Activated CD4-positive, alpha-beta memory T cell treated with anti-CD3 and anti-CD28 coated beads, Interleukin-2, amount 10 ng/mL, durations not matched to agents 7 days and 5 days (primary cell): ENCODE measurements around the gene RAB15. TPM values are rescaled to one million over a fixed set of nuclear protein-coding genes. Genes with fewer than 3 reads are reported as not detected.

Experiments
- CTCF ChIA-PET: fragments of 350-600 bp; sonication (Branson Sonifier 250); formaldehyde crosslinking; loops from one replicate; lab custom pipeline; 2021; ENCODE audit warnings: antibody characterized with exemption, inconsistent platforms; lab: Charles Lee
- POLR2A ChIA-PET: fragments of 350-600 bp; sonication (Branson Sonifier 250); formaldehyde crosslinking; loops from one replicate; lab custom pipeline; 2021; ENCODE audit warnings: antibody characterized with exemption; lab: Charles Lee
- DNase-seq: peaks from one replicate; pipeline ENCODE4 v3.0.0-alpha.2; 2020
- H3K27ac Mint-ChIP-seq: one replicate; pipeline ENCODE4 v1.8.0; 2021; ENCODE audit warnings: mild to moderate bottlenecking, mixed read lengths
- H3K27me3 Mint-ChIP-seq: one replicate; pipeline ENCODE4 v1.8.0; 2021; ENCODE audit warnings: mixed read lengths
- H3K36me3 Mint-ChIP-seq: one replicate; pipeline ENCODE4 v1.8.0; 2021; ENCODE audit warnings: low read depth, mixed read lengths
- H3K4me1 Mint-ChIP-seq: one replicate; pipeline ENCODE4 v1.8.0; 2021; ENCODE audit warnings: mixed read lengths
- H3K4me3 Mint-ChIP-seq: one replicate; pipeline ENCODE4 v1.8.0; 2021; ENCODE audit warnings: mild to moderate bottlenecking, mixed read lengths
- H3K9me3 Mint-ChIP-seq: one replicate; pipeline ENCODE4 v1.8.0; 2021; ENCODE audit warnings: mixed read lengths
- total RNA-seq, 2 experiments: library from RNA; stranded (reverse); gene quantifications; one replicate each; pipeline ENCODE4 v1.2.3, GENCODE V29; 2021

Gene RAB15
- total RNA-seq, 2 experiments from 2014 or later = 1.5 to 1.7 TPM

GRCh38 chr14:65000898-65001591 is 28.9 kb upstream of the RAB15 start:
- Mint-ChIP-seq H3K4me3 (no peak overlapping the region), H3K9me3 (no peaks in the 10 kb centered on the region), H3K36me3 (peaks cover 11% of the 10 kb centered on the region), H3K4me1 (peaks cover 45% of the 10 kb centered on the region), H3K27me3 (no peaks in the 10 kb centered on the region), H3K27ac (no peak overlapping the region)
- CTCF ChIA-PET = interaction anchor here (0.7 to 2.3 kb wide), 4 partner anchors 12 to 680 kb away, joined by 3 to 7 read pairs (median 5); partner anchors contain the start of gene FNTB
- no peak for DNase-seq
- POLR2A ChIA-PET = no interaction called here

GRCh38 chr14:64998455-64998931 is 26.4 kb upstream of the RAB15 start:
- Mint-ChIP-seq H3K27ac (no peak overlapping the region), H3K27me3 (no peaks in the 10 kb centered on the region), H3K4me3 (no peak overlapping the region), H3K36me3 (peaks cover 5% of the 10 kb centered on the region), H3K4me1 (peaks cover 36% of the 10 kb centered on the region), H3K9me3 (no peaks in the 10 kb centered on the region)
- DNase-seq = no peak
- ChIA-PET POLR2A (interaction anchor here (0.6 to 1.1 kb wide), 3 partner anchors 11 to 100 kb away, joined by 3 read pairs; no protein-coding TSS in a partner anchor), CTCF (no interaction called here)

GRCh38 chr14:64997108-64997794 is 25.1 kb upstream of the RAB15 start:
- Mint-ChIP-seq H3K27ac (peak overlapping the region; percentile 12), H3K4me3 (no peak overlapping the region), H3K27me3 (no peaks in the 10 kb centered on the region), H3K36me3 (peaks cover 8% of the 10 kb centered on the region), H3K9me3 (no peaks in the 10 kb centered on the region), H3K4me1 (peaks cover 37% of the 10 kb centered on the region)
- no peak for DNase-seq
- POLR2A ChIA-PET = interaction anchor here (0.9 kb wide), 1 partner anchor 11 kb away, joined by 3 read pairs; the partner anchor contains the start of gene FNTB
- CTCF ChIA-PET = interaction anchor here (1.3 kb wide), 1 partner anchor 14 kb away, joined by 4 read pairs; no protein-coding TSS in a partner anchor

- no peak overlapping the region for H3K27ac Mint-ChIP-seq
- peaks cover 51% of the 10 kb centered on the region for H3K4me1 Mint-ChIP-seq
- DNase-seq = no peak
- CTCF ChIA-PET = no interaction called here
- H3K4me3 Mint-ChIP-seq = no peak overlapping the region
- POLR2A ChIA-PET = interaction anchor here (1.5 kb wide), 1 partner anchor 18 kb away, joined by 3 read pairs; no protein-coding TSS in a partner anchor
- H3K9me3 Mint-ChIP-seq = no peaks in the 10 kb centered on the region
- H3K36me3 Mint-ChIP-seq = peaks cover 12% of the 10 kb centered on the region
- H3K27me3 Mint-ChIP-seq = no peaks in the 10 kb centered on the region
Measured at GRCh38 chr14:64995291-64995690, 23.2 kb upstream of the RAB15 start.

- Mint-ChIP-seq H3K9me3 (no peaks in the 10 kb centered on the region), H3K27me3 (no peaks in the 10 kb centered on the region), H3K4me1 (peaks cover 59% of the 10 kb centered on the region), H3K4me3 (no peak overlapping the region), H3K36me3 (peaks cover 19% of the 10 kb centered on the region), H3K27ac (no peak overlapping the region)
- no peak for DNase-seq
- CTCF ChIA-PET = interaction anchor here (0.6 kb wide), 1 partner anchor 72 kb away, joined by 3 read pairs; no protein-coding TSS in a partner anchor
- POLR2A ChIA-PET = interaction anchor here (1.5 kb wide), 1 partner anchor 19 kb away, joined by 3 read pairs; no protein-coding TSS in a partner anchor
Measured at GRCh38 chr14:64994540-64994939, 22.4 kb upstream of the RAB15 start.

GRCh38 chr14:64993266-64993930 is 21.3 kb upstream of the RAB15 start:
- peaks cover 64% of the 10 kb centered on the region for H3K4me1 Mint-ChIP-seq
- DNase-seq = no peak
- peak overlapping the region; percentile 19 for H3K27ac Mint-ChIP-seq
- POLR2A ChIA-PET = interaction anchor here (1.5 kb wide), 1 partner anchor 79 kb away, joined by 3 read pairs; the partner anchor contains the start of gene CHURC1
- no peaks in the 10 kb centered on the region for H3K9me3 Mint-ChIP-seq
- H3K36me3 Mint-ChIP-seq = peaks cover 27% of the 10 kb centered on the region
- CTCF ChIA-PET = no interaction called here
- no peaks in the 10 kb centered on the region for H3K27me3 Mint-ChIP-seq
- H3K4me3 Mint-ChIP-seq = no peak overlapping the region

GRCh38 chr14:64992328-64992885 is 20.3 kb upstream of the RAB15 start:
- DNase-seq = no peak

GRCh38 chr14:64990939-64991338 is 18.8 kb upstream of the RAB15 start:
- H3K27ac Mint-ChIP-seq = peak overlapping the region; percentile 78
- no peak overlapping the region for H3K4me3 Mint-ChIP-seq
- POLR2A ChIA-PET = interaction anchor here (0.9 to 2.1 kb wide), 4 partner anchors 29 to 420 kb away, joined by 3 to 6 read pairs (median 4); partner anchors contain the start of gene MAX
- CTCF ChIA-PET = no interaction called here
- H3K4me1 Mint-ChIP-seq = peaks cover 65% of the 10 kb centered on the region
- H3K27me3 Mint-ChIP-seq = peaks cover 3% of the 10 kb centered on the region
- H3K9me3 Mint-ChIP-seq = no peaks in the 10 kb centered on the region
- DNase-seq = no peak
- H3K36me3 Mint-ChIP-seq = peaks cover 23% of the 10 kb centered on the region

More at GRCh38 chr14:64992328-64992885, 20.3 kb upstream of the RAB15 start:
- Mint-ChIP-seq H3K27me3 (no peaks in the 10 kb centered on the region), H3K9me3 (no peaks in the 10 kb centered on the region), H3K27ac (peak overlapping the region; percentile 36), H3K36me3 (peaks cover 26% of the 10 kb centered on the region), H3K4me1 (peaks cover 61% of the 10 kb centered on the region), H3K4me3 (no peak overlapping the region)
- ChIA-PET POLR2A (interaction anchor here (1.2 to 1.5 kb wide), 2 partner anchors 11 to 78 kb away, joined by 3 read pairs; partner anchors contain the start of gene CHURC1), CTCF (no interaction called here)

GRCh38 chr14:64990296-64990695 is 18.2 kb upstream of the RAB15 start:
- DNase-seq = no peak
- CTCF ChIA-PET = interaction anchor here (1.9 kb wide), 1 partner anchor 30 kb away, joined by 6 read pairs; no protein-coding TSS in a partner anchor

GRCh38 chr14:64987438-64987767 is 15.3 kb upstream of the RAB15 start:
- Mint-ChIP-seq H3K27ac (peak overlapping the region; percentile 86), H3K4me3 (peak overlapping the region; percentile 92), H3K9me3 (no peaks in the 10 kb centered on the region), H3K27me3 (peaks cover 24% of the 10 kb centered on the region), H3K36me3 (peaks cover 19% of the 10 kb centered on the region), H3K4me1 (peaks cover 61% of the 10 kb centered on the region)
- no peak for DNase-seq
- POLR2A ChIA-PET = interaction anchor here (1.0 to 1.9 kb wide), 9 partner anchors 12 to 941 kb away, joined by 3 to 11 read pairs (median 4); partner anchors contain the start of gene MAX
- CTCF ChIA-PET = interaction anchor here (1.3 to 2.8 kb wide), 12 partner anchors 14 to 428 kb away, joined by 3 to 15 read pairs (median 5); no protein-coding TSS in a partner anchor

More at GRCh38 chr14:64990296-64990695, 18.2 kb upstream of the RAB15 start:
- H3K27ac Mint-ChIP-seq = peak overlapping the region; percentile 78
- POLR2A ChIA-PET = interaction anchor here (0.9 to 2.1 kb wide), 4 partner anchors 29 to 421 kb away, joined by 3 to 6 read pairs (median 4); partner anchors contain the start of gene MAX
- H3K4me3 Mint-ChIP-seq = peak overlapping the region; percentile 5
- H3K36me3 Mint-ChIP-seq = peaks cover 23% of the 10 kb centered on the region
- no peaks in the 10 kb centered on the region for H3K9me3 Mint-ChIP-seq
- peaks cover 66% of the 10 kb centered on the region for H3K4me1 Mint-ChIP-seq
- peaks cover 6% of the 10 kb centered on the region for H3K27me3 Mint-ChIP-seq

- ChIA-PET POLR2A (interaction anchor here (0.6 to 1.9 kb wide), 15 partner anchors 11 to 941 kb away, joined by 3 to 11 read pairs (median 4); partner anchors contain the start of genes CHURC1 and MAX), CTCF (interaction anchor here (0.9 to 2.8 kb wide), 20 partner anchors 14 to 428 kb away, joined by 3 to 15 read pairs (median 4); partner anchors contain the start of gene MAX)
- peak; percentile 94 for DNase-seq
- Mint-ChIP-seq H3K36me3 (peaks cover 19% of the 10 kb centered on the region), H3K27me3 (peaks cover 27% of the 10 kb centered on the region), H3K4me1 (peaks cover 55% of the 10 kb centered on the region), H3K27ac (peak within 1 kb of the TSS; percentile 86), H3K4me3 (peak within 1 kb of the TSS; percentile 92), H3K9me3 (no peaks in the 10 kb centered on the region)
Measured at GRCh38 chr14:64986648-64987437, 14.7 kb upstream of the RAB15 start, which contains the start of gene FNTB. FNTB (plus strand) TSS chr14:64986895; CDS start chr14:64986954, 59 bp downstream.
